CMK (cell line): ENCODE results near the gene SNTA1.
"Not testable (repeated sequence)": the region's sequence is repeated elsewhere in the genome, so short reads cannot be mapped to it uniquely, and the experiment has no call there.

Experiments
- DNase-seq: peaks from one replicate; pipeline ENCODE4 v3.0.0-alpha.2; 2010; ENCODE audit warnings: low read depth

SNTA1 gene

DNA sequence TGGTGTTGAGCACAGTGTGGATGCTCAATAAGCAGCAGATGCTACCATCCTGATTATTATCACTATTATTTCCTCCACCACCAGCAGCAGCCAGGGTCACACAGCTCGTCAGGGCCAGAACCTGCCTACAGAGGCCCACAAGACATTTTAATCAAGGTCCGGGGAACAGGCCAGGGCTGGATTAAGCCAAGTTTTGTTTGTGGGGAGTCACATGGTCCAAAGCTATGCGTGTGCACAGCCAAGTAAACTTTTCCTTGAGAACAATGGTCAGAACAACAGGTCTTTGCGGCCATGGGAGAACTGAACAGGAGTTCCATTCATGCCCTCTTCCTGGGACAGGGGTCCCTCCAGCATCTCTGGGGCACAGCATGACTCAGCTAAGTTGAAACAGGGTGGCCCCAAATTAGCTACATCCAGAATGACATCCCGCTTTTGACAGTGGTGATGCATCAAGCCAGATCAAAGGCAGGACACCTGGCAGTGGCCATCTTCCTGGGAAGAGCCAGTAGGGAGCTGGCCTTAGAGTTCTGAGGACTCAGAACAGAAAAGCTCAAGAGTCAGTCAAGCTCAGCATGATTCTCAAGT, 11.7 kb downstream of the SNTA1 start:
- DNase-seq = no peak

DNA sequence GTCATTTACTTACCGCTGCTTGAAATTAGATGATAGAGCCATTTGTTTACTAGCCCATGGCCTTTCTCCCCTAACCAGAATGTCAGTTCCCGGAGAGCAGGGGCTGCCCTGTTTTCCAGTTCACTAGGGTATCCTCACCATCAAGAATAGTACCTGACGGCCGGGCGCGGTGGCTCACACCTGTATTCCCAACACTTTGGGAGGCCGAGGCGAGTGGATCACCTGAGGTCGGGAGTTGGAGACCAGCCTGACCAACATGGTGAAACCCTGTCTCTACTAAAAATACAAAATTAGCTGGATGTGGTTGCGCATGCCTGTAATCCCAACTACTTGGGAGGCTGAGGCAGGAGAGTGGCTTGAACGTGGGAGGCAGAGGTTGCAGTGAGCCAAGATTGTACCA, 19.7 kb downstream of the SNTA1 start:
- DNase-seq = not testable (repeated sequence)

DNA sequence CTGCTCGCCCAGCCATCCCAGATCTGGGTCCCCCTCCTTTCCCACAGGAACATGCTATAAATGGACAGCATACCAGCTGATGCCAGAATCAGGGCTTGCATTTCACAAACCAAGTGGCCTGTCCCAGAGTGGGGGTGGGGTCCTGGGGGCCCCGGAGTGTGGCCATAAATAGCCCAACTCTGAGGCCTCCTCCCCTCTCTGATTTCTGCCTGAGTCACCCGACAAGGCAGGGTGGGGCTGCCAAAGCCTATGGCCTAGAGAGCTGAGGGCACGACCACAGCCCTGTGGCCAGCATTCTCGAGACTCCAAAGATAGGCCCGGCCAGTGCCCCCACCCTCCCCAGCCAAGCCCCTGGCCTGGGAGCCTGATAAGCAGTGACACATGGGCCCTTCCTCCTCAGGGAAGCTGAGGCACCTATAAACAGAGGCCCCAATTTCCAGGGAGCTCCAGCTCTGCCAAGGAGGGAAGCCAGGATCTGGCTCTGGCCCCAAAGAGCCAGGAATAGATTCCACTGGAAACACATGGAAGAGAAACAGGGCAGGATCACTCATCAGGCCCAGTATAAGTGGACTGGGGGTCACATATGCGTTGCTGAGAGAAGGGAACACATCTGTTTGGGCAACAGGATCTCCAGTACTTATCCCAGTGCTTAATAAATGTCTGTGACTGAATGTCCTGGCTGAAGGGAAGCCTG, 20.3 kb downstream of the SNTA1 start:
- no peak for DNase-seq

DNA sequence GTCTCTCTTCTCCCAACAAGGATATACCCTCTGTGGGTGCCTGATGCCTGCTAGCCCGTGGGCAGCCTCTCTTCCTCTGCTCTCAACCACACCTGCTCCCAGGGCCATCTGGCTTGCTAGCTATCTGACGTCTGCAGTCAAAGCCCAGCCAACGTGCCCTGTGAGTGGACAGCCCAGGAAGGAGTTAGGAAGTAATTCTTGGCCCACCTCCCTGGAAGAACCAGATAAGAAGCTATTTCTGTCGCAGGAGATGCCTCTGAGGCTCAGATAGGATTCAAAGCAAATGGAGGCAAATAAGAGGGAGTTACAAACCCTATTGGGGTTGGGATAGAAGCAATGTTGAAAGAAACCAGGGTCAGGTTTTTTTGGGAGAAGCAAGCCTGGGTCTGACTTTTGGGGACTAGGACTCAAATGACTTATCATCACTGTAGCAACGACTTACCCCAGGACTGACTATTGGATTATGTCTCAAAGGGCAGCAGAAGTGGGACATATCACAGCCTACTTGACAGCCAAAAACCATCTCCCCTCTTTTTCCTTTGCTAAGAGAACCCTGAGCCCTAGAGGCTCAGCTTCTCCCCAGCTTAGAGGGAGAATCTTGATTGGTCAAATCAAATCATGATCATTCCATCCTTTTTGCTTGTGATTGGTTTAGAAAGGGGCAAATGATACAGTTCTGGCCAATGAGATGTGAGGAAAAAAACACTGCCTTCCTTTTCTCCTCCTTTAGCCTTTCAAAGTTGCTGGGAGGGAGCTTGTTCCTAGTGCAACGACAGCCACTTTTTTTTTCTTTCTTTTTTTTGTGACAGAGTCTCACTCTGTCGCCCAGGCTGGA, 24.2 kb downstream of the SNTA1 start:
- peak; percentile 56 for DNase-seq

DNA sequence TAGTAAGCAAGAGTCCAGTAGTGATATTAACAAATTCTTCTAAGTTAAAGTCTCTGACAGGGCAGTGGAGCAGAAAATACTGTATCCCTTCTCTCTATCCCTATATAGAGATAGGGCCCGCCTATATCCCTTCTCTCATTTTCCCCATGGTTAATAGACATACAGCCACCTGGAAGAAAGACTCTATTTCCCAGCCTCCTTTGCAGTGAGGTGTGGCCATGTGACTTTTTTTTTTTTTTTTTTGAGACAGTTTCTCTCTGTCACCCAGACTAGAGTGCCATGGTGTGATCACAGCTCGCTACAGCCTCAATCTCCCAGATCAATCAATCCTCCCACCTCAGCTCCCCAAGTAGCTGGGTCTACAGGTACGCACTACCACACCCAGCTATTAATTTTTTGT, 25.5 kb downstream of the SNTA1 start:
- no peak for DNase-seq

DNA sequence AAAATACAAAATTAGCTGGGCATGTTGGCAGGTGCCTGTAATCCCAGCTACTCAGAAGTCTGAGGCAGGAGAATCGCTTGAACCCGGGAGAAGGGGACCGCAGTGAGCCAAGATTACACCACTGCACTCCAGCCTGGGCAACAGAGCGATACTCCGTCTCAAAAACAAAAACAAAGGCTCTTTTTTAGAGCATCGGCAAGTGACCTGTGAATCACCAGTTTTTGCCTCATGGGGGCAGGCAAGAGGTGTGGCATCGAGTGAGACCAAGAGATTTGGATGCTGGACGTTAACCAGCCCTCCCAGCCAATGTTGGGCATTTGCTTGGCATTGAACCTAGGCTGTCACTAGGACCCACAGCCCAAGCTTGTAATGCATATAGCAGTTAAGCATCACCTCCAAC, 27.6 kb downstream of the SNTA1 start:
- DNase-seq = no peak

DNA sequence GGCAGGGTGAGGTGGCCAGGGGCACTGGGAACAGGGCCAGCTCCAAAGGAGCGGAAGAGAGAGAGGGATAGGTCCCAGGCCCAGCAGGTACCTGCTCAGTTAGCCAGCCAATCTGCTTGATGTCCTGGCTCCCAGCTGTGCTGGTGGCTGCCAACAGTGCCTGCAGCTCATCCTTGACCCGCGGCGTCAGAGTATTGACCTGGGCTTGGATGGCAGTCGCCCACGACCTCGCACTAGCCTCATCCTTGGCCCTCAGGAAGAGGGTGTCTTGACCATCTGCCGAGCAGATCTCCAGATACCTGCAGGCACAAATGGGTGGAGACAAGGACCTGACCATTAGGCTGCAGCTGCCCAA, 31.1 kb downstream of the SNTA1 start:
- DNase-seq = no peak

DNA sequence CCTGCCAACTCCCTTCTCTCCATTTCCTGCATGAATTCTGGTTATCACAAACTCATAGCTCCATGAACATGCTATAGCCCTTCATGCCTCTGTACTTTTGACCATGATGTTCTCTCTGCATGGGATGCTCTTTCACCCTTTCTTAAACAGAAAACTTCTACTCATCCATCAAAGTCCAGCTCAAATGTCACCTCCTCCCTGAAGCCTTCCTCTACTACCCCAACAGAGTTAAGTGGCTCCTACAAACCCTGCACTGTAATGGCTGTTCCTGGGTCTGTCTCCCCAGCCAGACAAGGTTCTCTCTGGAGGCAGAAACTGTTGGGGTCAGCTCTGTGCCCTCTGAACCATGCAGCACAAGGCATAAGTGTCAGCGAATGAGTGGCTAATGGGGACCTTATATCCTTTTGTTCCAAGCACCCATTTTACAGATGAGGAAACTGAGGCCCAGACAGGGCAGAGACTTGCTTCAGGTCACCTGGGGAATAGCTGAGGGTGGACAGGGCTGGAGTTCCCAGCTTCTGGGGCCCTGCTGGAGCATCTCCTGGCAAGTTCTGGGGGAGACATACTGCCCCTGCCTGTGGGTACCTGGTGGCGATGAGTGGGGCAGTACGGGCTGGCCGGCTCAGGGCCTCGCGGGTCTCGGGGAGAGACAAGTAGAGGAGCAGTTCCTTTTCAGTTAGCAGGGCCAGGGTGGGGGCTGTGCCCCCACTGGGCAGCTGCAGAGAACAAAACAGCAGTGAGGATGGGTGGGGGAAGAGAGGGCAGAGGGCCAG, 31.7 kb downstream of the SNTA1 start:
- DNase-seq = no peak

DNA sequence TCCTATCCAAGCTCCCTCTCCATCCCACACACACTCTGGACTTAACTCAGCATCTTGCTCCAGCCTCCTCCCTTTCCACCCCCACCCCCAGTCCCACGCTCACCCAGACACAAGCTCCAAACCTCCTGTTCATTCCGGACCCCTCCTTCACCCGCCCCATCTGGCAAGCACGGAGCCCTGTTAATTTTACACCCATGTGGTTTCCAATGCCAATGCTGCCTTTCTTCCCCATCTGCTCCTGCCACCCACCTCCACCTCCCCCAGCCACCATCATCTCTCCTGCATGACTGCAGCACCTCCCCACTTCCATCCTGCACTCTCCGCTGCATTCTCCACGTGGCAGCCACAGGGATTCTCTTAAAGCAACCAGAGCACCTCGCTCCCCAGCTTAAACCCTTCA, 32.3 kb downstream of the SNTA1 start:
- DNase-seq = no peak

DNA sequence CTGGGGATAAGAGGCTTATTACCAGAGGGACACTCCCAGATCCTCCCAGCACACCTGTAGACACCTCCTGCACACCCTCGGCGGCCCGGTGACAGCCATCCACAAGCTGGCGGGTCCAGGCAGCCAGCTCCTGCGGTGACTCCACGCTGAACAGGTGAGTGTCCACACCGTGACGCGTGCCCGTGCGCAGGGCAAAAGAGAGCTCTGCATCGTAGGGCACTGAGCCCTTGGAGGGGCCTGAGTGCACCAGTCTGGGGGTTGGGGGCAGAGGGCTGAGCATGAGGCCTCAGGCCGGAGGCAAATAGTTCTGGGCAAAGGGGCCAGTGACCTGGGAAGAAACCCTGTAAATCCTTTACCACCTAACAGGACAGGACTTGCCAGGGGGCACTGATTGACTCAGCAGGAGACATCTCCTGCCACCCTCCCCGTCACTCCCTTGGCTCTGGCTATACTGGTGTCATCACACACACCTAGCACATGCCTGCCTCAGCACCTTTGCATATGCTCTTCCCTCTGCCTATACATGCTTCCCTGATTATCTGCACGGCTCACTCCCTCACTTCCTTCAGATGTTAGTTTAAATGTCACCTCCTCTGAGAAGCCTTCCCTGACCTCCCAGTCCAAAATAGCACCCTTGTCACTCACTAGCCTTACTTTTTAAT, 33.4 kb downstream of the SNTA1 start:
- no peak for DNase-seq

DNA sequence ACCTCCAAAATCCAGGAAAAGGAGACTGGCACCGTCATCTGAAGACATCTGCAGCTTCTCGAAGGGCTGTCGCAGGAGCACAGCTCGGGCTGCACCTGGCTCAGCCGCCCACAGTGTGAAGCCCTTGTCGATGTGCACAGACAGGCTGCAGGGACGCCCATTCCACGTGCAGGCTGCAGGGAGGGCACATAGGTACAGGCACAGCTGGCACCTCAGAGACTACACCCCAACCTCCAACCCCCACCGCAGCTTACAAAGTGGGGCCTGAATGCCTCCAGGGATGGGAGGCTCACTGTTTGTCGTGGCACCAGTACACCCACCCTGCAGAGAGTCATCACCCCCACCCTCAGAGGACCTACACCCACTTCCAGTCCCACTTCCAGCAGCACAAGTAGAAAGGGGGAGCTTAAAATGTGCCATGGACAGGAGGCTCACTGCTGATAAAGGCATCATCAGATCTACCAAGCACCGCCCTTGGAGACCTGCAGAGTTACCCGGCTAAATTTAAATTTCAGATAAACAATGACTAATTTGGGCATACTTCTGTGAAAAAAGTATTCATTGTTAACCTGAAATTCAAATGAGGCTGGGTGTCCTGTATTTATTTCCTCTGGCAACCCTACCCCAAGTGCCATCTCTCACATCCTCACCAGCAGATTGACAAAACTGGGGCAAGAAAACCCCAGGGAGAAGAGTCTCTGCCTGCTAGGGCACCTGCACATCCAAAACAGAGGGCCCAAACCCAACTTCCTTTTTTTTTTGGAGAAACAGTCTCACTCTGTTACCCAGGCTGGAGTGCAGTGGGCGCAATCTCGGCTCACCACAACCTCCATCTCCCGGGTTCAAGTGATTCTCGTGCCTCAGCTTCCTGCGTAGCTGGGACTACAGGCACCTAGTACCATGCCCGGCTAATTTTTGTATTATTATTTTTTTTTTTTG, 34.6 kb downstream of the SNTA1 start:
- DNase-seq = no peak

DNA sequence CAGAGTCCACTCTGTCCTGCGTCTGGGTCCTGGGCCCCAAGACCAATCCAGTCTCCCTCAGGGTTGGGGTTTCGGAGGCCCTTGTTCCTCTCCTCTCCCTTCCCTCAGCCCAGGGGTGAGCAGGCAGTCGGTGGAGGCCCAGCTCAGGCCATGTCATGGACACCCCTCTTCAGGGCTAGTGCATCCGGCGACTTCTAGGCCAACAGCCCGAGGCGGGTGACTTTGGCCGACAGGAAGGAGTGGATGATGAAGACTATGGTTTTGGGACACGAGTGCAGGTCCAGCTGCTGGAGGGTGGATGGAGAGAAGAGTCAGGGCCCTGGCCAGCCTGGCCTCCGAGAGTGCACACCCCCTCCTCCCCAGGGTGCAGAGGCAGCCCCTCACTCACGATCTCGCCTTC, 35.2 kb downstream of the SNTA1 start:
- no peak for DNase-seq

DNA sequence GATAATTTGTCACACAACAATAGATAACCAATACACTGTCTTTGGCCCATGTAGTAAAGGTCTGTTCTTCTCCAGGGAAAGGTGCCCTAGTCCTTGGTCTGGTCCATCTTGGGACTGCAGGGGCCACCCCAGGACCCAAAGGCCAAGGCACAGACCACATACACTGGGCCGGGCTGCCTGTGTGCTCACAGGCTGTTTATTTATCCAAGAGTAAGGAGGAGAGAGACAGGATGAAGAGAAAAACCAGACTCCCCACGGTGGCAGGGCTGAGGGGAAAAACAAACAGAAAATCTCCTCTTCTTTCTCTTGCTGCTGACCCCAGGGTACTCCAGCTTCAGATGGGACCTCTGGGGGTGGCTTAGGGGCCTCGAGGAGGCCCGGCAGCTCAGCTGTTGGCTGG, 35.8 kb downstream of the SNTA1 start:
- no peak for DNase-seq

DNA sequence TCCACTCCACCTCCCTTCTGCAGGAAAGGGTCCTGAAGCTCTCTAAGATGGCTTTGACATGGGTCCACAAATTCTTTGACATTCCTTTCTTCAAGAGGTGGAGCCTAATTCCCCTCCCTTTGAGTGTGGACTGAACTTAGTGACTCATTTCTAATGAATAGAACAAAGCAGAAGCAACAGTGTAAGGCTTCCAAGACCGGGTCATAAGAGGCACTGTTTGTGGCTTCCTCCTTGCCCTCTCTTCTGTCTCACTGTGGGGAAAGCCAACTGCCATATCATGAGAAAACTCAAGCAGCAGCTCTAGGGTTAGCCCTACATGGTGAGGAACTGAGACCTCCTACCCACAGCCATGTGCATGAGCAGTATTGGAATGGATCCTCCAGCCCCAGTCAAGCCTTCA, 36.3 kb downstream of the SNTA1 start:
- DNase-seq = no peak

DNA sequence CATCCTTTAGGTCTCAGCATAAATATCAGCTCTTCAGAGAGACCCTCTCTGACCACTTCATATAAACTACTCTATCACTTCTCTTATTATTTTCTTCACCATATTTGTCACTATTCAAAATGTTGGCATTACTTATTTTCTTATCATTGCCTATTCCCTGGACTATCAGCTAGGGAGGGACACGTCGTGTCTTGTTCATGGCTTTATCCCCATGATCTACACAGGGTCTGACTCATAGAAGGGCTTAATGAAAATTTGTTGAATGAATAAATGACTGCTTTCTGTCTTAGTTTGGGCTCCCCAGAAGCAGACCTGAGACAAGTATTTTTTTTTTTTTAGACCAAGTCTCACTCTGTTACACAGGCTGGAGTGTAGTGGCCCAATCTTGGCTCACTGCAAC, 39.3 kb downstream of the SNTA1 start:
- DNase-seq = no peak

DNA sequence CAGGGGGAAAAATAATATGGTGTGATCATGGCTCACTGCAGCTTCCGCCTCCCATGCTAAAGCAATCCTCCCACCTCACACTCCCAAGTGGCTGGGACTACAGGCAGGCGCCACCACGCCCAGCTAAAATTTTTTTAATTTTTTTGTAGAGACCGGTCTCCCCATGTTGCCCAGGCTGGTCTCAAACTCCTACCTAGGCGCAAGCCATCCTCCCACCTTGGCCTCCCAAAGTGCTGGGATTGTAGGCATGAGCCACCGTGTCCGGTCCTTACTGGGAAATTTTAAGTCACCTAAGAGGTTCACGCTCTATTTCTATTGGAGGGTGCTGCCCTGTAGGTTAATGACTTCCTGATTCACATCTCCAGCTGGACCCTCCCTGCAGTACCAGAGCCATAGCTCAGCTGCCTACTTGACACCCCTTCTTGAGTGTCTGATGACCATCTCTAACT, 41.6 kb downstream of the SNTA1 start:
- DNase-seq = peak; percentile 40

DNA sequence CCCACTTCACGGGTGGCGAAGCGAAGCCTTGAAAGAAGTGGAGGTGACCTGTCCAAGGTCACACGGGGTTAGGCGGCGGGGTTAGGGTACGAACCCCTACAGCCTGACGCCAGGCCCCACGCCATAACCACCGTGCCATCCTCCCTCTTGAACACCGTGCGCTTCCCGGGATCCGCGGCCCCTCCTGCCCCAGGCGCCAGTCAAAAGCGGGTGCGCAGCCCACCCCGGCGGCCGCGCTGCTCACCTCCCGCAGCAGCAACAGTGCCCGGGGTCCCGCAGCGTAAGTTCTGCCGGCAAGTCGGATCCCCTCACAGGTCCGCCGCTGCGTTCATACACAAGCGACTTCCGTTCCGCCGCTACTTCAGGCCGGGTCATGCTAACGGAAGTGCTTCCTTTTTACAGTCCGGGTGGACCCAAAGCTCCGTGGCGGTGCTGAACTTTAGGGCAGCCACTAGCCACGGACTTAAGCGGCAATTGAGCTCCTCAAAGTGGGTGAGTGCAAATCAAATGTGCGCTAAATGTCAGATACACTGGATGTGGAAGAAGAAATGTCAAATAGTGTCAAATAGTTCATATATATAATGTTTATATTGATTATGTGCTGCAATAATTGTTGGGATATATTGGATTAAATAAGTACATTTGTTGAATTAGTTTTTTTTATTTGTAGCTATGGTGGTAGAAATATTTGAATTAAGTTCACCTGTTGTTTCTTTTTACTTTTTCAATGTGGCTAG, 42.2 kb downstream of the SNTA1 start, which contains the start of gene CDK5RAP1:
CDK5RAP1 (minus strand) TSS at position 336 of the 737 bp plus-strand sequence. CDS start 4,455 bp downstream, outside the sequence.
- DNase-seq = peak; percentile 81

DNA sequence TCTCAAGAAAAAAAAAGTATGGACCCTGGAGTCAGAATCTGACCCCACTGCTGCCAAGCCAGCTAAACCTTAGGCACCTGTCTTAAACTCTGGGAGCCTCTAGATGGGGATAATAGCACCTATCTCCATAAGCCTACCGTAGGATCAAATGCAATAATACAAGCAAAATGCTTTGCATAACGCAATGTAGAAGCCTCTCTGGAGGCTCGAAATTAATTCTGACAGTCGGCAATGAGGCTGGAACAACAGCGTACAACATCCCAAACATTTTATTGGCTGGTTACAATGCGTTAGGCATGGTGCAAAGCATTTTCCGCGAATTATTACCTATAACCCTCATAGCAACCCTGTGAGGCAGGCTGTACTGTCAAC, 42.8 kb downstream of the SNTA1 start:
- no peak for DNase-seq

DNA sequence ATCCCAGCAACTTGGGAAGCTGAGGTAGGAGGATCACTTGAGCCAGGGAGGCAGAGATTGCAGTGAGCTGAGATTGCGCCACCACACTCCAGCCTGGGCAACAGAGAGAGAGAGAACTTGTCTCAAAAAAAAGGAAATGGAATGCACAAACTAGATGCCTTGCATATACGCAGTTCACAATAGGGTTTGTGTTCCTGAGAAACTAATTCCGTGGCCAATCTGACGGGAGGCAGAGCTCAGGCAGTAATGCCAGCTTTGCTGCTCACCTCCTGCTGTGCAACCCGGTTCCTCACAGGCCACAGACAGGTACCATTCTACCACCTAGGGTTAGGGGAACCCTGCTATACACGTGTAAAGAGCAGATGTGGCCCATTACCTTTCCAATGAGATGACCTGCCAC, 43.6 kb downstream of the SNTA1 start:
- no peak for DNase-seq

DNA sequence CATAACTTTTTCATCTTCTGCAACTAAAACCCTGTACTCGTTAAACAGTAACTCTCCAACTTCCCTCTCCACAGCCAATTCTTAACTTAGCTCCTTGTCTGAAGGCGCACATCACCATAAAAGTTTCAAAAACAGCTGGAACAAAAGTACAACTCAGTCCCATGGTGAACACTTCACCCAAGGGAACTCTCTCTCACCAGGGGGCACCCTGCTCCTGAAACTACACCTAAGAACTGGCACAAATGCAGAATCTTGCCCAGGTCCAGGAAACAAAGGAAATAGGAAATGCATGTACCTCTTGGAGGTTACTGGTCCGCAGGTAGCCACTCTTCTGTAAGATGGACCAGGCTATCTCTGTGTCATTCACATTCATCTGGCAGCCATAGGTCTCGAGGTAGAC, 48.8 kb downstream of the SNTA1 start:
- DNase-seq = no peak
